Neural progenitor cell (in vitro differentiated cells): ENCODE measurements around the gene GRN. TPM values are rescaled to one million over a fixed set of nuclear protein-coding genes. Genes with fewer than 3 reads are reported as not detected.

ENCODE experiments used
- DNase-seq: peaks from one replicate; pipeline ENCODE4 v3.0.0-alpha.2; 2016; ENCODE audit warnings: low spot score
- H2AFZ ChIP-seq: fragments of 200-600 bp; sonication (generic); replicated peaks from 2 replicates; pipeline ENCODE4 v1.6.1; 2016; ENCODE audit warnings: antibody characterized with exemption
- H3F3A ChIP-seq: fragments of 200-600 bp; sonication (generic); 2 replicates; pipeline ENCODE4 v1.6.1; 2016; ENCODE audit warnings: antibody characterized with exemption, low read depth
- H3K27ac ChIP-seq: fragments of 200-600 bp; sonication (generic); 2 replicates; pipeline ENCODE4 v1.5.1; 2016; ENCODE audit warnings: mild to moderate bottlenecking
- H3K27me3 ChIP-seq: fragments of 200-600 bp; sonication (generic); 2 replicates; pipeline ENCODE4 v1.6.1; 2016; ENCODE audit warnings: mild to moderate bottlenecking, moderate library complexity
- H3K36me3 ChIP-seq: fragments of 200-600 bp; sonication (generic); 2 replicates; pipeline ENCODE4 v1.5.1; 2016
- H3K4me1 ChIP-seq: fragments of 200-600 bp; sonication (generic); 2 replicates; pipeline ENCODE4 v1.6.1; 2016; ENCODE audit warnings: mixed run types
- H3K4me2 ChIP-seq: fragments of 200-600 bp; sonication (generic); 2 replicates; pipeline ENCODE4 v1.6.1; 2016
- H3K4me3 ChIP-seq: fragments of 200-600 bp; sonication (generic); 2 replicates; pipeline ENCODE4 v1.5.1; 2016
- H3K79me2 ChIP-seq: fragments of 200-600 bp; sonication (generic); 2 replicates; pipeline ENCODE4 v1.6.1; 2016; ENCODE audit warnings: low read depth
- H3K9ac ChIP-seq: fragments of 200-600 bp; sonication (generic); 2 replicates; pipeline ENCODE4 v1.6.1; 2016
- H3K9me3 ChIP-seq: fragments of 200-600 bp; sonication (generic); 2 replicates; pipeline ENCODE4 v1.5.1; 2016; ENCODE audit warnings: low read depth
- H4K20me1 ChIP-seq: fragments of 200-600 bp; sonication (generic); 2 replicates; pipeline ENCODE4 v1.6.1; 2016; ENCODE audit warnings: low read depth
- H3K27ac Mint-ChIP-seq: 3 replicates; pipeline ENCODE4 v1.8.0; 2021; ENCODE audit warnings: mixed read lengths
- H3K27me3 Mint-ChIP-seq: 2 replicates; pipeline ENCODE4 v1.8.0; 2022; ENCODE audit warnings: low read depth, mild to moderate bottlenecking, inconsistent platforms, moderate library complexity, mixed read lengths; ENCODE audit not compliant: insufficient read depth
- H3K36me3 Mint-ChIP-seq: 3 replicates; pipeline ENCODE4 v1.8.0; 2021; ENCODE audit warnings: mixed read lengths
- H3K4me1 Mint-ChIP-seq: 3 replicates; pipeline ENCODE4 v1.8.0; 2021; ENCODE audit warnings: mixed read lengths
- H3K4me3 Mint-ChIP-seq: 3 replicates; pipeline ENCODE4 v1.8.0; 2021; ENCODE audit warnings: mild to moderate bottlenecking, moderate library complexity, mixed read lengths
- H3K9me3 Mint-ChIP-seq: 3 replicates; pipeline ENCODE4 v1.8.0; 2020; ENCODE audit warnings: mixed read lengths
- CTCF ChIP-seq: fragments of 200-600 bp; sonication (generic); IDR thresholded peaks from 2 replicates; pipeline ENCODE4 v1.5.1; 2017; ENCODE audit warnings: antibody characterized with exemption, mild to moderate bottlenecking
- EZH2 ChIP-seq: fragments of 200-600 bp; sonication (generic); IDR thresholded peaks from 2 replicates; pipeline ENCODE4 v1.6.1; 2017; ENCODE audit warnings: antibody characterized with exemption, mild to moderate bottlenecking, moderate library complexity
- EZH2phosphoT487 ChIP-seq: fragments of 200-600 bp; sonication (generic); IDR thresholded peaks from 2 replicates; pipeline ENCODE4 v1.6.1; 2017; ENCODE audit warnings: antibody characterized with exemption
- total RNA-seq: library from RNA; depleted of rRNA; stranded (reverse); fragments of >200 nt; gene quantifications from 2 replicates; pipeline ENCODE4 v1.2.3, GENCODE V29; 2015; ENCODE audit warnings: low replicate concordance

The GRN gene
- total RNA-seq, 1 donor from 2014 or later = 28.2 TPM

GRCh38 chr17:44318077-44318892, 26.8 kb upstream of the GRN start:
- Mint-ChIP-seq H3K27ac (peak overlapping the region; percentile 26), H3K4me3 (no peak overlapping the region)
- peaks cover 10% of the 10 kb centered on the region for H3K79me2 ChIP-seq

GRCh38 chr17:44320066-44320465, 25.0 kb upstream of the GRN start:
- H3K9me3 Mint-ChIP-seq = no peaks in the 10 kb centered on the region
- Histone ChIP-seq H2AFZ (no peak overlapping the region), H3K9ac (no peak overlapping the region), H3K27ac (no peak overlapping the region), H4K20me1 (peaks cover 26% of the 10 kb centered on the region), H3K36me3 (no peaks in the 10 kb centered on the region), H3K4me3 (no peak overlapping the region), H3K27me3 (peaks cover 29% of the 10 kb centered on the region), H3K4me1 (peaks cover 12% of the 10 kb centered on the region), H3K79me2 (peaks cover 23% of the 10 kb centered on the region), H3F3A (peaks cover 20% of the 10 kb centered on the region), H3K9me3 (no peaks in the 10 kb centered on the region), H3K4me2 (no peak overlapping the region)
- H3K4me3 Mint-ChIP-seq = no peak overlapping the region
- peaks cover 4% of the 10 kb centered on the region for H3K36me3 Mint-ChIP-seq
- DNase-seq = no peak
- TF ChIP-seq EZH2phosphoT487 (no peak), CTCF (no peak), EZH2 (no peak)
- no peak overlapping the region for H3K27ac Mint-ChIP-seq
- H3K27me3 Mint-ChIP-seq = peaks cover 18% of the 10 kb centered on the region
- H3K4me1 Mint-ChIP-seq = peaks cover 14% of the 10 kb centered on the region

More at GRCh38 chr17:44318077-44318892, 26.8 kb upstream of the GRN start:
- Mint-ChIP-seq H3K27me3 (peaks cover 27% of the 10 kb centered on the region), H3K36me3 (peaks cover 4% of the 10 kb centered on the region), H3K9me3 (no peaks in the 10 kb centered on the region), H3K4me1 (peaks cover 10% of the 10 kb centered on the region)
- no peak for DNase-seq
- Histone ChIP-seq H3K4me2 (no peak overlapping the region), H3K36me3 (no peaks in the 10 kb centered on the region), H3F3A (peaks cover 17% of the 10 kb centered on the region), H4K20me1 (peaks cover 16% of the 10 kb centered on the region), H3K4me3 (no peak overlapping the region), H3K27ac (no peak overlapping the region), H2AFZ (no peak overlapping the region), H3K4me1 (peaks cover 8% of the 10 kb centered on the region), H3K27me3 (peaks cover 43% of the 10 kb centered on the region), H3K9ac (no peak overlapping the region), H3K9me3 (no peaks in the 10 kb centered on the region)
- TF ChIP-seq EZH2 (no peak), CTCF (no peak), EZH2phosphoT487 (no peak)

GRCh38 chr17:44321246-44322120, 23.6 kb upstream of the GRN start:
- Histone ChIP-seq H4K20me1 (peaks cover 20% of the 10 kb centered on the region), H2AFZ (no peak overlapping the region), H3K4me2 (no peak overlapping the region), H3K27me3 (peaks cover 29% of the 10 kb centered on the region), H3K36me3 (no peaks in the 10 kb centered on the region), H3F3A (peaks cover 23% of the 10 kb centered on the region), H3K79me2 (peaks cover 23% of the 10 kb centered on the region), H3K4me3 (no peak overlapping the region), H3K27ac (no peak overlapping the region), H3K9ac (no peak overlapping the region), H3K9me3 (no peaks in the 10 kb centered on the region), H3K4me1 (peaks cover 4% of the 10 kb centered on the region)
- no peak for DNase-seq
- TF ChIP-seq EZH2phosphoT487 (no peak), CTCF (no peak), EZH2 (no peak)
- H3K36me3 Mint-ChIP-seq = peaks cover 4% of the 10 kb centered on the region
- peak overlapping the region; percentile 43 for H3K4me3 Mint-ChIP-seq
- peaks cover 5% of the 10 kb centered on the region for H3K4me1 Mint-ChIP-seq
- H3K27me3 Mint-ChIP-seq = peaks cover 14% of the 10 kb centered on the region
- no peak overlapping the region for H3K27ac Mint-ChIP-seq
- H3K9me3 Mint-ChIP-seq = no peaks in the 10 kb centered on the region
